ENCODE results near the gene APC2.

APC2 gene

DNA sequence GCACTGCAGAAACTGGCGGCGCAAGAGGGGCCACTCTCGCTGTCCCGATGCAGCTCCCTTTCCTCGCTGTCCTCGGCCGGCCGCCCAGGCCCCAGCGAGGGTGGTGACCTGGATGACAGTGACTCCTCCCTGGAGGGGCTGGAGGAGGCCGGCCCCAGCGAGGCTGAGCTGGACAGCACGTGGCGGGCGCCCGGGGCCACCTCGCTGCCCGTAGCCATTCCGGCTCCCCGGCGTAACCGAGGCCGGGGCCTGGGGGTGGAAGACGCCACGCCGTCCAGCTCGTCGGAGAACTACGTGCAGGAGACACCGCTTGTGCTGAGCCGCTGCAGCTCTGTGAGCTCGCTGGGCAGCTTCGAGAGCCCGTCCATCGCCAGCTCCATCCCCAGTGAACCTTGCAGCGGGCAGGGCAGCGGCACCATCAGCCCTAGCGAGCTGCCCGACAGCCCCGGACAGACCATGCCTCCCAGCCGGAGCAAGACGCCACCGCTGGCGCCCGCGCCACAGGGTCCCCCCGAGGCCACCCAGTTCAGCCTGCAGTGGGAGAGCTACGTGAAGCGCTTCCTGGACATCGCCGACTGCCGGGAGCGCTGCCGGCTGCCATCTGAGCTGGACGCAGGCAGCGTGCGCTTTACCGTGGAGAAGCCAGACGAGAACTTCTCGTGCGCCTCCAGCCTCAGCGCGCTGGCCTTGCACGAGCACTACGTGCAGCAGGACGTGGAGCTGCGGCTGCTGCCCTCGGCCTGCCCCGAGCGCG is 16.7 kb downstream of the APC2 start:
- WGBS, result 10% methylated on average over 70 of the region's 70 CpGs
- Histone ChIP-seq H3K4me1 (ENCODE audit: insufficient read depth, low read length) (0 out of 2 replicates have a peak, but pooled peaks cover 3% of the 10 kb centered on the region), H3K36me3 (ENCODE audit: insufficient read depth, low read length) (no peaks in the 10 kb centered on the region), H3K4me3 (ENCODE audit: low read length) (peak overlapping the region; percentile 1; the same call in 1 of the 2 replicates), H3K9ac (ENCODE audit: low read depth, low read length) (no peak overlapping the region), H3K27me3 (ENCODE audit: insufficient read depth, low read length) (peaks cover 82% of the 10 kb centered on the region), H3K9me3 (ENCODE audit: insufficient read depth, low read depth, low read length) (no peaks in the 10 kb centered on the region), H3K27ac (ENCODE audit: low read depth, low read length) (no peak overlapping the region)

DNA sequence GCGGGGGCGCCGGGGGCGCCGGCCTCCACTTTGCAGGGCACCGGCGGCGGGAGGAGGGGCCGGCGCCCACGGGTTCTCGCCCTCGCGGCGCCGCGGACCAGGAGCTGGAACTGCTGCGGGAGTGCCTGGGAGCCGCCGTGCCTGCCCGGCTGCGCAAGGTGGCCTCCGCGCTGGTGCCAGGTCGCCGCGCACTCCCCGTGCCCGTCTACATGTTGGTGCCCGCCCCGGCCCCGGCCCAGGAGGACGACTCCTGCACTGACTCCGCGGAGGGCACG is 17.2 kb downstream of the APC2 start:
- Histone ChIP-seq H3K27ac (ENCODE audit: low read depth, low read length) (no peak overlapping the region), H3K27me3 (ENCODE audit: insufficient read depth, low read length) (peaks cover 87% of the 10 kb centered on the region)
- 4% methylated on average over 36 of the region's 36 CpGs for WGBS

DNA sequence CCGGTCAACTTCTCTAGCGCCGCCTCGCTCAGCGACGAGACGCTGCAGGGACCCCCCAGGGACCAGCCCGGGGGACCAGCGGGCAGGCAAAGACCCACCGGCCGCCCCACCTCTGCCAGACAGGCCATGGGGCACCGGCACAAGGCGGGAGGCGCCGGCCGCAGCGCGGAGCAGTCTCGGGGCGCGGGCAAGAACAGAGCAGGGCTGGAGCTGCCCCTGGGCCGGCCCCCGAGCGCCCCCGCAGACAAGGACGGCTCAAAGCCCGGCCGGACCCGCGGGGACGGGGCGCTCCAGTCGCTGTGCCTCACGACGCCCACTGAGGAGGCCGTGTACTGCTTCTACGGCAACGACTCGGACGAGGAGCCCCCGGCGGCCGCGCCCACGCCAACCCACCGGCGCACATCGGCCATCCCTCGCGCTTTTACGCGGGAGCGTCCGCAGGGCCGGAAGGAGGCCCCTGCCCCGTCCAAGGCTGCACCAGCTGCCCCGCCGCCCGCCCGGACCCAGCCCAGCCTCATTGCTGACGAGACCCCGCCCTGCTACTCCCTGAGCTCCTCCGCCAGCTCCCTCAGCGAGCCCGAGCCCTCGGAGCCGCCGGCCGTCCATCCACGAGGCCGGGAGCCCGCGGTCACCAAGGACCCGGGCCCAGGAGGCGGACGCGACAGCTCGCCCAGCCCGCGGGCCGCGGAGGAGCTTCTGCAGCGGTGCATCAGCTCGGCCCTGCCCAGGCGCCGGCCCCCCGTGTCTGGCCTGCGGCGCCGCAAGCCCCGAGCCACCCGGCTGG is 17.8 kb downstream of the APC2 start:
- Histone ChIP-seq H3K4me3 (ENCODE audit: low read length) (peak overlapping the region; percentile 21; the same call in 1 of the 2 replicates), H3K27me3 (ENCODE audit: insufficient read depth, low read length) (peaks cover 92% of the 10 kb centered on the region), H3K9me3 (ENCODE audit: insufficient read depth, low read depth, low read length) (no peaks in the 10 kb centered on the region), H3K9ac (ENCODE audit: low read depth, low read length) (no peak overlapping the region), H3K36me3 (ENCODE audit: insufficient read depth, low read length) (no peaks in the 10 kb centered on the region), H3K4me1 (ENCODE audit: insufficient read depth, low read length) (0 out of 2 replicates have a peak, but pooled peaks cover 3% of the 10 kb centered on the region), H3K27ac (ENCODE audit: low read depth, low read length) (no peak overlapping the region)
- WGBS, result 5% methylated on average over 92 of the region's 92 CpGs

More for the DNA sequence above, 17.2 kb downstream of the APC2 start:
- no peaks in the 10 kb centered on the region for H3K9me3 ChIP-seq (ENCODE audit: insufficient read depth, low read depth, low read length)
- peak overlapping the region; percentile 21; the same call in 1 of the 2 replicates for H3K4me3 ChIP-seq (ENCODE audit: low read length)
- H3K36me3 ChIP-seq (ENCODE audit: insufficient read depth, low read length), result no peaks in the 10 kb centered on the region
- H3K4me1 ChIP-seq (ENCODE audit: insufficient read depth, low read length), result 0 out of 2 replicates have a peak, but pooled peaks cover 3% of the 10 kb centered on the region
- no peak overlapping the region for H3K9ac ChIP-seq (ENCODE audit: low read depth, low read length)

DNA sequence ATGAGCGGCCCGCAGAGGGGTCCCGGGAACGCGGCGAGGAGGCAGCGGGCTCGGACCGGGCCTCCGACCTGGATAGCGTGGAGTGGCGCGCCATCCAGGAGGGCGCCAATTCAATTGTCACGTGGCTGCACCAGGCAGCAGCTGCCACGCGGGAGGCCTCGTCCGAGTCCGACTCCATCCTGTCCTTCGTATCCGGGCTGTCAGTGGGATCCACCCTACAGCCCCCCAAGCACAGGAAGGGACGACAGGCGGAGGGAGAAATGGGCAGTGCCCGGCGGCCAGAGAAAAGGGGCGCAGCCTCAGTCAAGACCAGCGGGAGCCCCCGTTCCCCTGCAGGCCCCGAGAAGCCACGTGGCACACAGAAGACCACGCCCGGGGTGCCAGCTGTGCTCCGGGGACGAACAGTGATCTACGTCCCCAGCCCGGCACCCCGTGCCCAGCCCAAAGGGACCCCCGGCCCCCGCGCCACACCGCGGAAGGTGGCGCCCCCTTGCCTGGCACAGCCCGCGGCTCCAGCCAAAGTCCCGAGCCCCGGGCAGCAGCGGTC is 18.4 kb downstream of the APC2 start:
- Histone ChIP-seq H3K36me3 (ENCODE audit: insufficient read depth, low read length) (no peaks in the 10 kb centered on the region), H3K9ac (ENCODE audit: low read depth, low read length) (no peak overlapping the region), H3K27me3 (ENCODE audit: insufficient read depth, low read length) (peaks cover 99% of the 10 kb centered on the region), H3K4me3 (ENCODE audit: low read length) (0 out of 2 replicates have a peak overlapping the region, but pooled peaks have one; percentile 21), H3K4me1 (ENCODE audit: insufficient read depth, low read length) (0 out of 2 replicates have a peak, but pooled peaks cover 3% of the 10 kb centered on the region), H3K27ac (ENCODE audit: low read depth, low read length) (no peak overlapping the region), H3K9me3 (ENCODE audit: insufficient read depth, low read depth, low read length) (no peaks in the 10 kb centered on the region)
- WGBS, result 21% methylated on average over 49 of the region's 49 CpGs

DNA sequence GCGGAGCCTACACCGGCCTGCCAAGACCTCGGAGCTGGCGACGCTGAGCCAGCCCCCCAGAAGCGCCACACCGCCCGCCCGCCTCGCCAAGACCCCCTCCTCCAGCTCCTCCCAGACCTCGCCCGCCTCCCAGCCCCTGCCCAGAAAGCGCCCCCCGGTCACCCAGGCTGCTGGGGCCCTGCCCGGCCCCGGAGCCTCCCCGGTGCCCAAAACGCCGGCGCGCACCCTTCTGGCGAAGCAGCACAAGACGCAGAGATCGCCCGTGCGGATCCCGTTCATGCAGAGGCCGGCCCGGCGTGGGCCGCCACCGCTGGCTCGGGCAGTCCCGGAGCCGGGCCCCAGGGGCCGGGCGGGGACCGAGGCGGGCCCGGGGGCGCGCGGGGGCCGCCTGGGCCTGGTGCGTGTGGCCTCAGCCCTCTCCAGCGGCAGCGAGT is 18.9 kb downstream of the APC2 start:
- H3K4me3 ChIP-seq (ENCODE audit: low read length), result 0 out of 2 replicates have a peak overlapping the region, but pooled peaks have one; percentile 10
- no peaks in the 10 kb centered on the region for H3K36me3 ChIP-seq (ENCODE audit: insufficient read depth, low read length)
- H3K27ac ChIP-seq (ENCODE audit: low read depth, low read length), result no peak overlapping the region
- peaks cover 95% of the 10 kb centered on the region for H3K27me3 ChIP-seq (ENCODE audit: insufficient read depth, low read length)
- H3K9ac ChIP-seq (ENCODE audit: low read depth, low read length), result no peak overlapping the region
- WGBS, result 3% methylated on average over 47 of the region's 47 CpGs
- H3K4me1 ChIP-seq (ENCODE audit: insufficient read depth, low read length), result 0 out of 2 replicates have a peak, but pooled peaks cover 3% of the 10 kb centered on the region
- no peaks in the 10 kb centered on the region for H3K9me3 ChIP-seq (ENCODE audit: insufficient read depth, low read depth, low read length)

DNA sequence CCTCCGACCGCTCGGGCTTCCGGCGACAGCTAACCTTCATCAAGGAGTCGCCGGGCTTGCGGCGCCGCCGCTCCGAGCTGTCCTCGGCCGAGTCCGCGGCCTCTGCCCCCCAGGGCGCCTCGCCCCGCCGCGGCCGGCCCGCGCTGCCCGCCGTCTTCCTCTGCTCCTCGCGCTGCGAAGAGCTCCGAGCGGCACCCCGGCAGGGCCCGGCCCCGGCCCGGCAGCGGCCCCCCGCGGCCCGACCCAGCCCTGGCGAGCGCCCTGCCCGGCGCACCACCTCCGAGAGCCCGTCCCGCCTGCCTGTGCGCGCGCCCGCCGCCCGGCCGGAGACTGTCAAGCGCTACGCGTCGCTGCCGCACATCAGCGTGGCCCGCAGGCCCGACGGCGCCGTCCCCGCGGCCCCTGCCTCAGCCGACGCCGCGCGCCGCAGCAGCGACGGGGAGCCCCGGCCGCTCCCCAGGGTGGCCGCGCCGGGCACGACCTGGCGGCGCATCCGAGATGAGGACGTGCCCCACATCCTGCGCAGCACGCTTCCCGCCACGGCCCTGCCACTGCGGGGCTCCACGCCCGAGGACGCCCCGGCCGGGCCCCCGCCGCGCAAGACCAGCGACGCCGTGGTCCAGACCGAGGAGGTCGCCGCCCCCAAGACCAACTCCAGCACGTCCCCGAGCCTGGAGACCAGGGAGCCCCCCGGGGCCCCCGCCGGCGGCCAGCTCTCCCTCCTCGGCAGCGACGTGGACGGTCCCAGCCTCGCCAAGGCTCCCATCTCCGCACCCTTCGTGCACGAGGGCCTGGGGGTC is 19.5 kb downstream of the APC2 start:
- peaks cover 89% of the 10 kb centered on the region for H3K27me3 ChIP-seq (ENCODE audit: insufficient read depth, low read length)

DNA sequence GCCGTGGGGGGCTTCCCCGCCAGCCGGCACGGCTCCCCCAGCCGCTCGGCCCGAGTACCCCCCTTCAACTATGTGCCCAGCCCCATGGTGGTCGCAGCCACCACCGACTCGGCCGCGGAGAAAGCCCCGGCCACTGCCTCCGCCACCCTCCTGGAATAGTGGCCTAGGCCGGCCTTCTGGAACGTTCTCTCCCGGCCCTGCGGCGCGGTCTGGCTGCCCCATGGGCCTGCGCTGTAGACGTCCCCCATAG is 20.1 kb downstream of the APC2 start:
- no peak overlapping the region for H3K9ac ChIP-seq (ENCODE audit: low read depth, low read length)
- WGBS, result 13% methylated on average over 22 of the region's 22 CpGs
- H3K36me3 ChIP-seq (ENCODE audit: insufficient read depth, low read length), result no peaks in the 10 kb centered on the region
- no peak overlapping the region for H3K27ac ChIP-seq (ENCODE audit: low read depth, low read length)
- 0 out of 2 replicates have a peak, but pooled peaks cover 3% of the 10 kb centered on the region for H3K4me1 ChIP-seq (ENCODE audit: insufficient read depth, low read length)
- peaks cover 84% of the 10 kb centered on the region for H3K27me3 ChIP-seq (ENCODE audit: insufficient read depth, low read length)
- H3K9me3 ChIP-seq (ENCODE audit: insufficient read depth, low read depth, low read length), result no peaks in the 10 kb centered on the region
- peak overlapping the region; percentile 46; the same call in 1 of the 2 replicates for H3K4me3 ChIP-seq (ENCODE audit: low read length)

More for the DNA sequence above, 19.5 kb downstream of the APC2 start:
- H3K9ac ChIP-seq (ENCODE audit: low read depth, low read length), result no peak overlapping the region
- H3K36me3 ChIP-seq (ENCODE audit: insufficient read depth, low read length), result no peaks in the 10 kb centered on the region
- H3K27ac ChIP-seq (ENCODE audit: low read depth, low read length), result no peak overlapping the region
- H3K9me3 ChIP-seq (ENCODE audit: insufficient read depth, low read depth, low read length), result no peaks in the 10 kb centered on the region
- H3K4me1 ChIP-seq (ENCODE audit: insufficient read depth, low read length), result 0 out of 2 replicates have a peak, but pooled peaks cover 3% of the 10 kb centered on the region
- 6% methylated on average over 117 of the region's 117 CpGs for WGBS
- H3K4me3 ChIP-seq (ENCODE audit: low read length), result 0 out of 2 replicates have a peak overlapping the region, but pooled peaks have one; percentile 10

DNA sequence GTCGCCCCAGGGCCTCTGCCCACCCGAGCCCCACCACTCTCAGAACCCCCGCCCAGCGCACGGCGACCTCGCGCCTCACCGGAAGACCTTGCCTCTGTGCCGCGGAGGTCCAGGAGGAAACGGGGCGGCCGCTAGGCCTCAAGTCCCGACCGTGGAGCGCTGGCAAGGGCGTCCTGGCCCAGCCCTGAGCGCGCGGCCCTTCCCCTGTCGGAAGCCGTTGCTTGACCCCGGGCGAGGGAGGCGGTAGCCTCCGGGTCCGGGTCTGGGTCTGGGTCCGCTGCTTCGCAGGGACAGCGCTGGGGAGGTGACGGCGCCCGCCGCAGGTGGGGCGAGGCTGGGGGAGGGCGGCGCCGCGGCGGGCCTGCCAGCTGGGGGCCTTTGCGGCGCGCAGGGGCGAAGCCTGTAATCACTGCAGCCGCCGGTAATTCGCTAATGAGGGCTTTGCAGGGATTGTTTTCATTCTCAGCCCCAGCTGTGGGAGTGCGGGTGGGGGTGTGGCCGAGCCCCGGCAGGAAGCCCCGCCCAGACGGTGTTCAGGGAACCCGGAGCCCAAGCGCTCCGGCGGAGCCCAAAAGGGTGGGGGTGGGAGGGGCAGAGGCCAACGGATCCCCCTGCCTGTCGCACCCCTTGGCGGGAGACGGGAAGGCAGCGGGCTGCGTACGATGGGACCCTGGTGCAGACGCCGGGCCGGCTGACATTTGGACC is 20.5 kb downstream of the APC2 start:
- Histone ChIP-seq H3K36me3 (ENCODE audit: insufficient read depth, low read length) (no peaks in the 10 kb centered on the region), H3K9ac (ENCODE audit: low read depth, low read length) (no peak overlapping the region), H3K4me3 (ENCODE audit: low read length) (peak overlapping the region; percentile 46), H3K4me1 (ENCODE audit: insufficient read depth, low read length) (0 out of 2 replicates have a peak, but pooled peaks cover 3% of the 10 kb centered on the region), H3K9me3 (ENCODE audit: insufficient read depth, low read depth, low read length) (no peaks in the 10 kb centered on the region), H3K27ac (ENCODE audit: low read depth, low read length) (no peak overlapping the region), H3K27me3 (ENCODE audit: insufficient read depth, low read length) (peaks cover 79% of the 10 kb centered on the region)
- 2% methylated on average over 67 of the region's 67 CpGs for WGBS

DNA sequence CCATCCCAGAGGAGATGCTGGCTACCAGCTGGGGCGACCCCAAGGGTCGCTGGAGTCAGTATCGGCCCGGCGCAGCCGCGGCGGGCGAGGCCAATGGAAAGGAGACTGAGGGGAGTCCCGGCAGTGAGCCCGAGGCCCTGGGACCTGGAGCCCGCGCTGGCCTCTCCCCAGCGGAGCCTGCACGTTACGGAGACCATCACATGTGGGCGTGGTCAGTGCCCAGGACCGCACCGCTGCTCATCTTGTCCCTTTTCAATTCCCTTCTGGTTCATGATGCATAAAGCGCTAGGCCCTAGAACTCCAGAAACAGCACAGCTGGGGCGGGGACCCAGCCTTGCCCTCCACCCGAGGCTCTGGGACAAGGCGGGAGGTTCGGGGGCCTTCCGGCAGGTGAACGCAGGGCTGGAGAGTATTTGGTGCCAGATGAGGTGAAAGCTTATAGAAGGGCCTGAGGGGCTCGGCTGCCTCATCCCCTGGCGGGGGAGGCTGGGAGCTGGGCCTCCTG is 21.1 kb downstream of the APC2 start:
- no peaks in the 10 kb centered on the region for H3K9me3 ChIP-seq (ENCODE audit: insufficient read depth, low read depth, low read length)
- no peak overlapping the region for H3K9ac ChIP-seq (ENCODE audit: low read depth, low read length)
- whole genome bisulfite sequencing, result 7% methylated on average over 28 of the region's 28 CpGs
- H3K36me3 ChIP-seq (ENCODE audit: insufficient read depth, low read length), result 0 out of 2 replicates have a peak, but pooled peaks cover 3% of the 10 kb centered on the region
- no peak overlapping the region for H3K27ac ChIP-seq (ENCODE audit: low read depth, low read length)
- H3K4me3 ChIP-seq (ENCODE audit: low read length), result peak overlapping the region; percentile 46
- H3K4me1 ChIP-seq (ENCODE audit: insufficient read depth, low read length), result 0 out of 2 replicates have a peak, but pooled peaks cover 3% of the 10 kb centered on the region
- peaks cover 73% of the 10 kb centered on the region for H3K27me3 ChIP-seq (ENCODE audit: insufficient read depth, low read length)
